ENCODE data around the gene PPDPF.

The PPDPF gene

DNA sequence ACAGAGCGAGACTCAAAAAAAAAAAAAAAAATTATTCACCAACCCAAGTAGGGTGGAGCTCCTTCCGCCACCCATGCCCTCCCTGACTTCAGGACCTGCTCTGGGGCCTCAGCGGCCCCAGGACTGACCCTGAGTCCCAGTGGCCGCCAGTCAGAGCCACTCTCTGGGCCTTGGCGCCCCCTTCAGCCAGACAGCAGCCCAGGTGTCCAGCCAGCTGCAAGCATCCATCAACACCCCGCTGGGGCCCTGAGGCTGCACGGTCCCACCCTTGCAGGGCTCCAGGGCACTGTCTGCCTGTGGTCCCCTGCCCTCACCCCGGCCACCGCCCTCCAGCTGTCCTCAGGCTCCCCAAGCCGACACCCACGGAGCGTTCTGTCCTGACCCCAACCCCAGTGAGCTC, 36.7 kb upstream of the PPDPF start:
- peaks cover 19% of the 10 kb centered on the region for H3K27me3 Mint-ChIP-seq
- H3K36me3 Mint-ChIP-seq: no peaks in the 10 kb centered on the region
- no peaks in the 10 kb centered on the region for H3K4me1 Mint-ChIP-seq
- no peak overlapping the region for H3K27ac Mint-ChIP-seq
- H3K4me3 Mint-ChIP-seq: no peak overlapping the region
- no peaks in the 10 kb centered on the region for H3K9me3 Mint-ChIP-seq

DNA sequence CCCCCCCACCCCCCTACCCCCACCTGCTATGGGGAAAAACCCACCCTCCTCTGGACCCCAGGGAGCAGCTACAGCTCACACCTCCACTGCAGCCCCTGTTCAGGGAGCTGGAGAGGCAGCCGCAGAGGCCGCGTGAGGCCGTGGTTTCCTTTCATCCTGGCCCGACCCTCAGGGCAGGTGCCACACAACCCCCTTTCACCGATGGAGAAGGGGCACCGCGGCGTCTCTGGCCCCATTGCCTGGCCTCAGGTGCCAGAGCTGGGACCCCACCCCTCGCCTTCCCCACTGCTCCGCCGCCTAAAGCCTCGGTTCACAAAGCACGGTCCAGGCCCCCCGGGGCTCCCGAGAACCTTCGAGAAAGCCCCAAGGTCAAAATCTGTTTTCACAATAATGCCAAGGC, 36.3 kb upstream of the PPDPF start:
- H3K4me1 Mint-ChIP-seq: no peaks in the 10 kb centered on the region
- no peaks in the 10 kb centered on the region for H3K9me3 Mint-ChIP-seq
- H3K36me3 Mint-ChIP-seq: no peaks in the 10 kb centered on the region
- peaks cover 19% of the 10 kb centered on the region for H3K27me3 Mint-ChIP-seq
- H3K4me3 Mint-ChIP-seq: no peak overlapping the region
- no peak overlapping the region for H3K27ac Mint-ChIP-seq

DNA sequence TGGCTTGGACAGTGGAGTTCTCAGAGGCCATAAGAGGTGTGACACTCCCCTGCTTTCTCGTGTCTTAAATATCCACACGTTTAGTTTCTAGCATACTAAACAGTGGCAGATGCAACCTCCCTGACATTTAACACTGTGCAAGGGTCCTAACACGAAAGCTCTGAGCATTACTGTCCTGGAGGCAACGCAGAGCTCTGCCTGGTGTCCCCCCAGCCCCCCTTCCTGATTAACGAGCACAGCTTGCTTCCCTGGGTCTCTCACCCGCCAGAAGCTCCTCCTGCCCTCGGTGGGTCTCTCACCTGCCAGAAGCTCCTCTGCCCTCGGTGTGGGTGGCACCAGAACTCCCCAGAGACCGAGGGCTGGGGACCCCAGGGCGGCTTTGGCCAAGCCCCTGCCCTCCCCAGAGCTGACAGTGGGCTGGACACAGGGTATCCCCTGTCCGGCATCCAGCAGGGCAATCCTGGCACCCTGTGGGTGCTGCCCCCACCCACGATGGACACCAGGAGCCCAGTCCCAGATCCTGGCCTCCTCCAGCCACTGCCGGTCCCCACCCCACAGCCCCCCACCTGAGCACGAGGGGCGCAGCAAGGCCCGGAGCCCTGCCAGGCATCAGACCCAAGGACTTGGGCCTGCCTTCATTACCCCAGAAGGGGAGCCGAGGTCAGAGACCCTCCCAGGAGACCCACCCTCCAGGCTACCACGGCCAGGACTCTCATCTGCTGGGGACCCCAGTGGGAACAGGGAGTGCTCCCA, 35.7 kb upstream of the PPDPF start:
- peaks cover 19% of the 10 kb centered on the region for H3K27me3 Mint-ChIP-seq
- no peaks in the 10 kb centered on the region for H3K9me3 Mint-ChIP-seq
- H3K27ac Mint-ChIP-seq: no peak overlapping the region
- no peak overlapping the region for H3K4me3 Mint-ChIP-seq
- no peaks in the 10 kb centered on the region for H3K4me1 Mint-ChIP-seq
- no peaks in the 10 kb centered on the region for H3K36me3 Mint-ChIP-seq

DNA sequence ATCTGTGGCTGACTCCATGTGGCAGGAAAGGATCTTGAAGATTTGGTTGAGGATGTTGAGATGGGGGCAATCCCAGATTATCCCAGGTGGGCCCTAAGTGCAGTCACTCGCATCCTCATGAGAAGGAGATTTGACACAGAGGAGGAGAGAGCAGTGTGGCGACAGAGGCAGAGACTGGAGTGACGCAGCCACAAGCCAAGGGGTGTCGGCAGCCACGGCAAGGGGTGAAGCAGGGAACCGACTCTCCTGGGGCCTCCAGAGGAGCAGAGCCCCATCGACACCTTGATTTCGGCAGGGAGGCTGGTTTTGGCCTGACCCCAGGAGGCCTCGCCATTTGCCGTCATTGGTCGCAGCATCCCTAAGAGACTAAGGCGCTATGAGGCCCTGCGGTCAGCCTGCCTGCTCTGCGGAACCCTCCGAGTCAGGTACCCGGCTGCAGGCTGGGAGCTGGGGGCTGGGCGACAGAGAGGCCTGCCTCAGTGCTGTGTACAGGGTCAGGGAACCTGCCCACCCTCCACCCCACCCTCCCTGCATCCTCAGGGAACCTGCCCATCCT, 34.2 kb upstream of the PPDPF start:
- Mint-ChIP-seq H3K4me1 (no peaks in the 10 kb centered on the region), H3K36me3 (no peaks in the 10 kb centered on the region), H3K27me3 (peaks cover 16% of the 10 kb centered on the region), H3K27ac (no peak overlapping the region), H3K9me3 (no peaks in the 10 kb centered on the region), H3K4me3 (no peak overlapping the region)

DNA sequence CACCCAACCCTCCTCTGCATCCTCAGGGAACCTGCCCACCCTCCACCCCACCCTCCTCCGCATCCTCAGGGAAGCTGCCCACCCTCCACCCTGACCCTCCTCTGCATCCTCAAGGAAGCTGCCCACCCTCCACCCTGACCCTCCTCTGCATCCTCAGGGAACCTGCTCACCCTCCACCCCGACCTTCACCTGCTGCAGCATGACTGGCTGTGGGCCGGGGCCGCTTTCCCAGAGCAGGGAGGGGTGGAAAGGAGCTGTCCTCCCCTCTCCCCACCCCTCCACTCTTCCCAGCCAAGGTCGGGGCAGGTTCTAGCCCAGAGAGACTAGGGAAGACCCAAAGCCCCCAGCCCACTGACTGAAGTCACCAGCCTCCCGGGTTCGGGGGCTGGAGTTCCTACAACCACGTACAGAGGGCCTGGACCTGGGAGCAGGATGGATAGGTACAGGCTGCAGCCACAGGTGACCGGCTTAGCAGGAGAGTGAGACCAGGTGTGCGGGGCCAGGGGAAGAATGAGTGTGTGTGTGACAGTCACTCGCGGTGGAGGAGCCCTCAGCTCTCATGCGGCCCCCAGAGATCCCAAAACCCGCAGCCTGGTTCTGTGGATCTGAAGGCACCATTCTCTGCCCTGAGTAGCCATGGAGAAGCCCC, 33.3 kb upstream of the PPDPF start:
- H3K4me3 Mint-ChIP-seq: no peak overlapping the region
- no peaks in the 10 kb centered on the region for H3K9me3 Mint-ChIP-seq
- H3K36me3 Mint-ChIP-seq: no peaks in the 10 kb centered on the region
- no peaks in the 10 kb centered on the region for H3K4me1 Mint-ChIP-seq
- H3K27ac Mint-ChIP-seq: no peak overlapping the region
- peaks cover 18% of the 10 kb centered on the region for H3K27me3 Mint-ChIP-seq

DNA sequence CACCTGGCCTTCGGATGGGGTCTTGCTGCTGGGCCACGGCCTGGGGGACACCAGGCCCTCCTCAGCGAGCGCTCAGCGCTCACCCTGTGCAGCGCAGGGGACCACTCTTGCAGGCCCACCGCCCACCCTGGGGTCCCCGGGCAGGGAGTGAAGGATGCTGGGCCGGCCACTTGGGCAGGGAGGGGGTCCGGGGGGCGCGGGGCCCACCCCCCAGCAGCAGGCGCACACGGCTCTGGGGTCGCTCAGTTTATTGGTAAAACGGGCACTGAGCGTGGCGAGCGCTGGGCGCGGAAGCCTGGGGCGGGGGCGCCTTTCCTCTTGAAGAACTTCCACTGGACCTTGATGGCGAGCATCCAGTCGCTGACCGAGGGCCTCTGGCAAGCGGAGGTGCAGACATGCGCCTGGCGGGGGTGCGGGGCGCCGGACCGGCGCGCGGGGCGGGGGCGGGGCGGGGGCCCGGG, 32.8 kb upstream of the PPDPF start:
- H3K4me1 Mint-ChIP-seq: no peaks in the 10 kb centered on the region
- no peaks in the 10 kb centered on the region for H3K36me3 Mint-ChIP-seq
- peaks cover 16% of the 10 kb centered on the region for H3K27me3 Mint-ChIP-seq
- no peak overlapping the region for H3K4me3 Mint-ChIP-seq
- H3K27ac Mint-ChIP-seq: no peak overlapping the region
- H3K9me3 Mint-ChIP-seq: no peaks in the 10 kb centered on the region

DNA sequence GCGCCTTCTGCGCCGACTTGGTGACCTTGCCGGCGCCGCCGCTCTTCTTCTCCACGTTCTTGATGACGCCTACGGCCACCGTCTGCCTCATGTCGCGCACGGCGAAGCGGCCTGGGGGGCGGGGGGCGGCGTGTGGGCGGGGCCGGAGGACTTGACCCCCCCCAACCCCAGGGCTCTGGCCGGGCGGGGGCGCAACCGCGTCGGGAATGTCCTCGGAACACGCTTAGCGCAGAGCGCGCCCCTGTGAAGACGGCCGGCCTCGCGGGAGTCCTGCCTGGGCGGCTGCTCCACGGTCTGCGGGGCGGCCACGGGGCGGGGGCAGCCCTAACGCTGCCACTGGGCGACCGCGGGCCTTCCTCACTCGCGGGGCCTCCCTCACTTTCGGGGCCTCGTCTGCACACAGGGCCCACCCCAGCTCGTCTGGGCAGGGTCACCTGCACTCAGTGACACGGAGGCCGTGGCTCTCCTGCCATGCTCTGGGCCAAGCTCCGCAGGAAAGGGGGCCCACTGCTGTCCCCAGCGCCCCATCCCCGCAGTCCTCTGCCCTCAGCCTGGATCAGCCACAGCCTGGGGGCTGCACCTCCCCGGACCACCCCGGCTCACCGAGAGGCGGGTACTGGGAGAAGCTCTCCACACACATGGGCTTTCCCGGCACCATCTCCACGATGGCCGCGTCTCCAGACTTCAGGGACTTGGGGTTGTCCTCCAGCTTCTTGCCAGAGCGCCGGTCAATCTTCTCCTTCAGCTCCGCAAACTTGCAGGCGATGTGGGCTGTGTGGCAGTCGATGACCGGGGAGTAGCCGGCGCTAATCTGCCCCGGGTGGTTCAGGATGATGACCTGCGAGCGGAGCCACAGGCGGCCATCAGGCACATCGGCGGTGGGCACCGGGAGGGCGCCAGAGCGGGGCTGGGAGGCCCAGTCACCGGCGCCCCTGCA, 32.0 kb upstream of the PPDPF start:
- Mint-ChIP-seq H3K4me1 (no peaks in the 10 kb centered on the region), H3K27ac (no peak overlapping the region), H3K4me3 (no peak overlapping the region), H3K36me3 (no peaks in the 10 kb centered on the region), H3K9me3 (no peaks in the 10 kb centered on the region), H3K27me3 (peaks cover 14% of the 10 kb centered on the region)

DNA sequence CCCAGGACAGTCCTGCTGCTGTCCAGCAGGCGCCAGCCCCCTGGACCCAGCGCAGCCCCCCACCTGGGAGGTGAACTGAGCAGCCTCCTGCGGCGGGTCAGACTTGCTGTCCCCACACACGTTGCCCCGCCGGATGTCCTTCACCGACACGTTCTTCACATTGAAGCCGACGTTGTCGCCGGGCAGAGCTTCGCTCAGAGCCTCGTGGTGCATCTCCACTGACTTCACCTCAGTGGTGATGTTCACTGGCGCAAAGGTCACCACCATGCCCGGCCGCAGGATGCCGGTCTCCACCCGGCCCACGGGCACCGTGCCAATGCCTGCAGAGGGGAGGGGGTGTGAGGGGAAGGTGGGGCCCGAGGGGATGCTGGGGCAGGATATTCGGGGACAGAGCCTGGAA, 30.1 kb upstream of the PPDPF start:
- Mint-ChIP-seq H3K27me3 (peaks cover 12% of the 10 kb centered on the region), H3K27ac (no peak overlapping the region), H3K4me1 (no peaks in the 10 kb centered on the region), H3K4me3 (no peak overlapping the region), H3K9me3 (no peaks in the 10 kb centered on the region), H3K36me3 (no peaks in the 10 kb centered on the region)

DNA sequence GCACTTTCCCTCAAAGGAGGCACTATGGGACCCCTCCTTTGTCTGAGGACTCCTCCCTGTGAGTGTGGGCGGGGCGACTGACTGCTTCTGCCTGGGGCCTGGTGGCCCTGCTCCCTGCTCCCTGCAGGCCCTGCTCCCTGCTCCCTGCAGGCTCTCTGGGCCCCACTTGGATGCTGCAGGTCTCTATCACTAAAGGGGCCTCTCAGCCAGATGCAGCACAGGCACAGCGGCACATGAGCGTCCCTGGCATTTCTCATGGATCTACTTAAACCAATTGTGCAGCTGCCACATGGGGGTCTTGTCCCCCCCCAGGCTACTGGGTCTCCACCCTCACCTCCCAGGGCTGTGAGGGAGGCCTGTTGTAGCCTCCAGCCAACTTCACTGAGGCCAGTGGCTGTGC, 29.5 kb upstream of the PPDPF start:
- no peak overlapping the region for H3K4me3 Mint-ChIP-seq
- peaks cover 10% of the 10 kb centered on the region for H3K27me3 Mint-ChIP-seq
- no peaks in the 10 kb centered on the region for H3K36me3 Mint-ChIP-seq
- no peak overlapping the region for H3K27ac Mint-ChIP-seq
- H3K9me3 Mint-ChIP-seq: no peaks in the 10 kb centered on the region
- H3K4me1 Mint-ChIP-seq: peaks cover under 1% of the 10 kb centered on the region

DNA sequence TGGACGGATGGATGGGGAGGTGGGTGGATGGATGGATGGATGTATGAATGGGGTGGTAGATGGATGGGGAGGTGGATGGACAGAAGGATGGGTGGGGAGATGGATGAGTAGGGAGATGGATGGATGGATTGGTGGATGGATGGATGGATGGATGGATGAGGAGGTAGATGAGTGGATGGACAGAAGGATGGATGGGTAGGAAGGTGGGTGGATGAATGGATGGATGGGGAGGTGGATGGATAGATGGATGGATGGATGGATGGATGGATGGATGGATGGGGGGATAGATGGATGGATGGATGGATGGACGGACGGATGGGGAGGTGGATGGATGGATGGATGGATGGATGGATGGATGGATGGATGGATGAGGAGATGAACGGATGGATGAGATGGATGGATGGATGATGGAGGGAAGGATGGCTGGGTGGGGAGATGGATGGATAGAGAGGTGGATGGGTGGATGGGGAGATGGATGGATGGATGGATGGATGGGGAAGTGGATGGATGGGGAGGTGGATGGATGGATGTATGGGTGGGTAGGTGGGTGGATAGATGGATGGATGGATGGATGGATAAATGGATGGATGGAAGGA, 28.8 kb upstream of the PPDPF start:
- no peaks in the 10 kb centered on the region for H3K9me3 Mint-ChIP-seq

DNA sequence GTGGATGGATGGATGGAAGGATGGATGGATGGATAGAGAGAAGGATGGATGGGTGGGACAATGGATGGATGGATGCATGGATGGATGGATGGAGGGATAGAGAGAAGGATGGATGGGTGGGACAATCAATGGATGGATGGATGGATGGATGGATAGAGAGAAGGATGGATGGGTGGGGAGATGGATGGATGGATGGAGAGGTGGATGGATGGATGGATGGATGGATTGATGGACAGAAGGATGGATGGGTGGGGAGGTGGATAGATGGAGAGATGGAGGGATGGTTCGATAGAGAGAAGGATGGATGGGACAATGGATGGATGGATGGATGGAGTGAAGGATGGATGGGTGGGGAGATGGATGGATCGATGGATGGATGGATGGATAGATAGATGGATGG, 28.0 kb upstream of the PPDPF start:
- Mint-ChIP-seq H3K9me3 (no peaks in the 10 kb centered on the region), H3K27ac (no peak overlapping the region), H3K36me3 (no peaks in the 10 kb centered on the region), H3K4me1 (peaks cover 4% of the 10 kb centered on the region), H3K27me3 (peaks cover 12% of the 10 kb centered on the region), H3K4me3 (no peak overlapping the region)

More for the DNA sequence above, 28.8 kb upstream of the PPDPF start:
- peaks cover 9% of the 10 kb centered on the region for H3K27me3 Mint-ChIP-seq
- no peak overlapping the region for H3K4me3 Mint-ChIP-seq
- no peaks in the 10 kb centered on the region for H3K36me3 Mint-ChIP-seq
- H3K4me1 Mint-ChIP-seq: peaks cover 4% of the 10 kb centered on the region
- no peak overlapping the region for H3K27ac Mint-ChIP-seq

DNA sequence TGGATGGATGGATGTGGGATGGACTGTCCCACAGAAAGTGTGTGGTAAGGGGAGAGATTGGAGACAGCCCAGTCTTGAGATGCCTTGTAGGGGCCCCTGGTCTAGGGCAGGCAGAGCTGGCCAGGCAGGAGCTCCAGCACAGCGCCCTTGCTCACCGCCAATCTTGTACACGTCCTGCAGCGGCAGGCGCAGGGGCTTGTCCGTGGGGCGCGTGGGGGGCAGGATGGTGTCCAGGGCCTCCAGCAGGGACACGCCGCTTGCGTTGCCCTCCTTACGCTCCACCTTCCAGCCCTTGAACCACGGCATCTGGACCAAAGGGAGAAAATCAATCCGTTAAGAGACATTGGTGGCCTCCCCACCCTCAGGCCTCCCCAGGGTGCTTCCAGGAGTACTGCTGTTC, 27.6 kb upstream of the PPDPF start:
- Mint-ChIP-seq H3K9me3 (no peaks in the 10 kb centered on the region), H3K27ac (no peak overlapping the region), H3K27me3 (peaks cover 13% of the 10 kb centered on the region), H3K4me3 (no peak overlapping the region), H3K4me1 (peaks cover 4% of the 10 kb centered on the region), H3K36me3 (no peaks in the 10 kb centered on the region)

DNA sequence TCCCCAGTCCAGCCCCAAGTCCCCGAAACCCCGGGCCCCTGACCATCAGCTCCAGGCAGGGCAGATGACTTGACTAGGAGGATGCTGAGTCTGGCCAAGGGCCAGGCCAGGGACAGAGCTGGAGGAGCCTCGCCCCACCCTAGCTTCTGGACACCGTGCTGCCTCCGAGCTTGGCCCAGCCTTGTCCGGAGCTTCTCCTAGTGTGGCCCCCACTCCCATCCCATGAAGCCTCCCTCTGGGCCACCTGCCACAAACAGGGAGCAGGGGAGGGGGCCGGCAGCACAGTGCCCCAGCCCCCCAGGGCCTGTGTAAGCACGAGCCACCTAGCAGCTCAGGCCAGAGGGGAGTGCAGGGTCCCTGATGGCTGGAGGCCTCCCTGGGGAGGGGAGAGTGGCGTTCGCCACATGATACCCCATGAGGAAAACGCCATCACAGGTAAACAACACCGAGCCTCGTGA, 27.0 kb upstream of the PPDPF start:
- Mint-ChIP-seq H3K27me3 (peaks cover 13% of the 10 kb centered on the region), H3K4me3 (no peak overlapping the region), H3K36me3 (no peaks in the 10 kb centered on the region), H3K4me1 (peaks cover 4% of the 10 kb centered on the region), H3K27ac (no peak overlapping the region), H3K9me3 (no peaks in the 10 kb centered on the region)

DNA sequence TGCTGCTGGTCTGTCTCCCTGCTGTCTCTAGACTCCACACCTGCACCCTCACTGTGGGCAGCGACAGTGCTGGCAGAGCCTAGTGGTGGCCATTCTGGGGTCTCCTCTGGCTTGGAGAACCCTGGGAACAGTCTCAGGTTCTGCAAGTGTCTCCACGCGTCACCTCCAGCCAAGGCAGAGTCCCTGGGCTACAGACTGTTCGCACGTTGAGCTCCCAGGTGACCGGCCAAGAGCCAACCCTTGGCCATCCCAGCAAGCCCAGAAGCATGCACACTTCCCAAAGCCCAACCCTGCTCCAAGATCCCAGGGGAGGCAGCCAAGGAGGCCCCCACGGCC, 26.5 kb upstream of the PPDPF start:
- Mint-ChIP-seq H3K27ac (no peak overlapping the region), H3K9me3 (no peaks in the 10 kb centered on the region), H3K4me3 (no peak overlapping the region), H3K27me3 (peaks cover 13% of the 10 kb centered on the region), H3K36me3 (no peaks in the 10 kb centered on the region), H3K4me1 (peaks cover 4% of the 10 kb centered on the region)

DNA sequence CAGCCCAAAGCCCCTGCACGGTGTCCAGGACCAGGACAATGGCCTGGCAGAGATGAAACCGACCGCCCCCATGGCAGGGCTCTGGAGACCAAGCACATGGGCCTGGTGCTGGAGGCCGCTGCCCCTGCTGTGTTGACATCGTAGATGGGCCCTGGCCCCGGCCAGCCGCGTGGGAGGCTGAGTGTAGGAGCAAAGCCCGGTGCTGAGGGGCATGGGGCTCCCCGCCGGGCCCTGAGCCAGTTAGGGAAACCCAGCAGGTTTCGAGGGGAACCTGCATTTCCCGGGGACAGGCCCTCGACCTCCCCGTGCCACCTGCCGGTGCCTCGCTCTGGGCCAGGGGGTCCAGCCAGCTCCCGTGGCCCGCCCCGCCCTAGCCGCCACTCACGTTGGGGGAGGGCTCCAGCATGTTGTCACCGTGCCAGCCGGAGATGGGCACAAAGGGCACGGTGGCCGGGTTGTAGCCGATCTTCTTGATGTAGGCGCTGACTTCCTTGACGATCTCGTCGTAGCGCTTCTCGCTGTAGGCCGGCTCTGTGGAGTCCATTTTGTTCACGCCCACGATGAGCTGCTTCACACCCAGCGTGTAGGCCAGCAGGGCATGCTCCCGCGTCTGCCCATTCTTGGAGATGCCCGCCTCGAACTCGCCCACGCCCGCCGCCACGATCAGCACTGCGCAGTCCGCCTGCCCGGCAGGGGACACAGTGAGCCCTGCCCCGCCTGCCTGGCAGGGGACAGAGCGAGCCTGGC, 26.0 kb upstream of the PPDPF start:
- peaks cover 11% of the 10 kb centered on the region for H3K27me3 Mint-ChIP-seq
- H3K36me3 Mint-ChIP-seq: no peaks in the 10 kb centered on the region
- H3K4me3 Mint-ChIP-seq: no peak overlapping the region
- no peaks in the 10 kb centered on the region for H3K9me3 Mint-ChIP-seq
- no peak overlapping the region for H3K27ac Mint-ChIP-seq
- H3K4me1 Mint-ChIP-seq: peaks cover 4% of the 10 kb centered on the region

Data from activated naive CD4-positive, alpha-beta T cell treated with anti-CD3 and anti-CD28 coated beads, Interleukin-2, amount 50 U/mL, for 24 hours (primary cell).